Measurements from ENCODE around the gene ECHDC3.
"Not testable (repeated sequence)": the region's sequence is repeated elsewhere in the genome, so short reads cannot be mapped to it uniquely, and the experiment has no call there.

Gene ECHDC3

DNA sequence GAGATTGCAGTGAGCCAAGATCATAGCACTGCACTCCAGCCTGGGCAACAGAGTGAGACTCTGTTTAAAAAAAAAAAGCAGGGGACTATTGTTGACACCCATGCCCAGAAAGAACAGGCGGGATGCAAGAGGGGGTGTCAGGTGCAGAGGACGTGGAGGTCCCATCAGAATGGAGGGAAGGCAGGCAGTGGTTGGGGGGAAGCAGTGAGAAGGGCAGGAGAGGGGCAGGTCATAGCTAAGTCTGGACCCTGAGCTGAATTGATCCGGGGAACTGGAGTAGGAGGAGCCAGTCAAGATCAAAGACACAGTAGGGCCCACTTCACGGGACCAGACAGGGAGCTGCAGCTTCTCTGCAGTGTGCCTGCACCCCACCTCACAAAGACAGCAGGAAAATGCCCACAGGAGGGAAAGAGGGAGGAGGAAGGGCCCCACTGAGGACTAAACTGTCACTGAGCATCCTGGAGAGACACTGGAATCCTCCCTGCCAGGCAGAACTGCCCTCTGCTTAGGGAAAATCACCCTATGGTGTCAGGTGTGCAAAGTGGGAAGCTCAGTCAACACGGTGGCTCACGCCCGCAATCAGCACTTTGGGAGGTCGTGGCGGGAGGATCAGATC lies 27.3 kb upstream of the ECHDC3 start:
- in situ Hi-C loops (cut with MboI; ENCODE audit: low sequenced_read_pairs), result loop anchor here (25.0 kb wide), 1 partner anchor 203 kb away; no protein-coding TSS in a partner anchor

DNA sequence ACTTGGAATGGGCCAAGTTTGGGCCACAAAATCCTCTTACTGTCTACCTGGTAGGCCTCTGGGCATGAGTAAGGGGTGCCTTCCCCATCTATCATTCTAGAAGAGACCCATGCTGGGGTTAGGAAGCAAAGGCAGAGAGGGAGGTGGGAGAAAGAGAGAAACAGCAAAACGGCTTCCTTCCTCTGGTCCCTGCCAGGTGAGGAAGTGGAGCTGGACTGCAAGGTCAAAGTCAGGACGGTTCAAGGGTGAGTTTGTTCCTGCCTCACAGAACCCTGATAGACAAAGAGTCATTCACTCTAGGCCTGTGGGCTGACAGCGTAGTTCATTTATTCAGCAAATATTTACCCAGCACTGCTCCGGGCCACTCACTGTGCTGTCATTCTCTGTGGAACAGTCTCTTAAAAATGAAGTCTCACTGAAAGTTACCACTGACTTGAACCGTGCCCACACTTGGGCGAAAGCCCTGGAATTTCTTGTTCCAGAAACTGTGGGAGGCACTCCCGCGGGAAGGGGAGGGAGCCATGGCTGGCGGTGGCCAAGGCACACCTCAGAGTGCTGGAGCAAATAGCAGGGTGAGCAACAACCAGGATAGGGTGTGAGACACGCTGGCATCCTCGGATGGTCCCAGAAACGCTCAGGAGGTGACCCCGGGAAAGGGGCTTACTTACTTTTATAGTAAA lies 26.2 kb upstream of the ECHDC3 start:
- in situ Hi-C loops (cut with MboI; ENCODE audit: low sequenced_read_pairs), result loop anchor here (25.0 kb wide), 1 partner anchor 204 kb away; no protein-coding TSS in a partner anchor

DNA sequence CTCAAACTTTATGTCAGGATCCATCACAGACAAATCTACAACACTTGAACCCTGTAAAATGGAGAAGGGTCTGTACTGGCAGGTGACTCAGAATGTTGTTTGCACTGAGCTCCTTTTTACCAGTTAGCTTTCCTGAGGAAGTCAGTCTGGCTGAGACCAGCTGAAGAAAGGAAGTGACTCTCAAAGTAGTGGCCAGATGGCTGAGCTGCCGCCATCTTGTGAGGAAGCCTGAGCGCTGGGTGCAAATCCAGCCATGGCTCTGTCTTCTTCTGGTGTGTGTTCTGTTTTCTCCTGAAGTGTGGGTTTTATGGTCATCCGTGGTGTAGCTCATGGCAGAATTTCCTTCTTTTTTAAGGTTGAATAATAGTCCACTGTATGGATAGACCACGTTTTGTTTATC lies 25.5 kb upstream of the ECHDC3 start:
- in situ Hi-C loops (cut with MboI; ENCODE audit: low sequenced_read_pairs), result loop anchor here (25.0 kb wide), 1 partner anchor 204 kb away; no protein-coding TSS in a partner anchor

DNA sequence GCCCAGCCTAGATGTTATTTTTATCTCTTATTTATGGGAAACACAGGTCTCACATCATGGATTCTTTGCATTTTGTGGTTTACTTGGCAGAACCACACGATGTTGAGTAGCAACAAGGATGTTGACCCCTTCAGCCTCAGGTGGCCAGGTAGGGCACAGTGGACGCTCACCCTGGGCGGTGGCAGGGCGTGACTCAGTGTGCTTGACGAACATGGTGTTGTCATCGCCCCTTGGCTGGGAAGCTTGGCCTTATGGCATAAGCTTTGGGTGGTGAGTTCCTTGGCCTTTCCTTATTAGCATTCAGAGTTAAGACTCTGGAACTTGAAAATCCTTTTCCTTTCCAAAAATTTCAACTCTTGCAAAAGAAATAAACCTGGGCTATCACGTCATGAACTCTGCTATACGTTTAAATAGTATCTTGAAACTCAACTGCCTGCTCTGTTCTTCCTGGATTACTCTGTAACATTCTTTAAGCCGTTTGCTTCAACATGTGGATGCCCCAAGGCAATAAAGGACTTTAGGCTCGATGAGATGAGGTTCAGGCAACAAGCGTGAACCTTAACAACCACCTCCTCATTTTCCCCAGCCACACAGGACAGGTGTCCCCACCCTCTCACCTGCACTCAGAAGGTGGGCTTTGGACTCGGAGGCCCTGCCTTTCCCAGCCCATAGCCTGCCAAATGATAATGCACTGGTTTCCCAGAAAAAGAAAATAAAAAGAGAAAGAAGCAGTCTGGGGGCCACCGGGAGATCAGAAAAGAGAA lies 22.5 kb upstream of the ECHDC3 start:
- in situ Hi-C loops (cut with MboI; ENCODE audit: low sequenced_read_pairs), result loop anchor here (25.0 kb wide), 1 partner anchor 207 kb away; no protein-coding TSS in a partner anchor

DNA sequence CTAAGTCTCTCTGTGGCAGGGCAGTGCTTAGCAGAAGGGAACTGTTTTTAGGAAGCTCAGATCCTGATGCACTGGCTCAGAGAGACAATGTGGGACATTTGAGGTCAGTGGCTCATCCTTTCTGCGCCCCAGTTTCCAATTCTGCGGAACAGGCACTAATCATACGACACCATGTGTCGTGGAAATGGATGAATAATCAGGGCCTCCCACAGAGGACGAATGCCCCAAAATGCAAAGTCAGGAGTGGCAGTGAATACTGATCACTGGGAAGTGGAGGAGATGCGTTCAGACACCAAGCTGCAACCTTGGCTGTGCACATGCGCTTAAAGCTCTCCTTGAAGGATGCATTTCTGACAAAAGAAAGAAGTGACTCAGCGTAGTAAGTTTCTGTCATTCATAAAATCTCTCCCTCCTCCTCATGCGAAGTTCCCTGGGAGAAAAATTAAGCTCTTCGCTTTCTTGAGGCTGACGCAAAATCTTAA lies 21.9 kb upstream of the ECHDC3 start:
- in situ Hi-C loops (cut with MboI; ENCODE audit: low sequenced_read_pairs), result loop anchor here (25.0 kb wide), 1 partner anchor 208 kb away; no protein-coding TSS in a partner anchor

DNA sequence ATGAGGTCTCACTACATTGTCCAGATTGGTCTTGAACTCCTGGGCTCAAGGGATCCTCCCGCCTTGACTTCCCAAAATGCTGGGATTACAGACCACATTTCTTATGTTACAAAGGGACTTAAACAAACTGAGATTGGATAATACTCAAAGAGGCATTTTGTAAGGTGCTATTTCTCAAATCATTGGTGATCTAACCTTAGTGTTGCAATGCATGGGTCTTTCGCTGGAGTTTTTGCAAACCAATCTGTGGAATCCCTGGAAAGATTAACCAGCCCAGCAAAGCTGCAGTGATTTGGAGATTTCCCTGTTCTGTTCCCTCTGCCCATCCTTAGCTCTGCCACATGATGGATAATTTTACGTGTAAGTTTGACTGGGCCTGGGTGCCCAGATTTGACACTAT lies 20.4 kb upstream of the ECHDC3 start:
- in situ Hi-C loops (cut with MboI; ENCODE audit: low sequenced_read_pairs), result loop anchor here (25.0 kb wide), 1 partner anchor 210 kb away; no protein-coding TSS in a partner anchor

DNA sequence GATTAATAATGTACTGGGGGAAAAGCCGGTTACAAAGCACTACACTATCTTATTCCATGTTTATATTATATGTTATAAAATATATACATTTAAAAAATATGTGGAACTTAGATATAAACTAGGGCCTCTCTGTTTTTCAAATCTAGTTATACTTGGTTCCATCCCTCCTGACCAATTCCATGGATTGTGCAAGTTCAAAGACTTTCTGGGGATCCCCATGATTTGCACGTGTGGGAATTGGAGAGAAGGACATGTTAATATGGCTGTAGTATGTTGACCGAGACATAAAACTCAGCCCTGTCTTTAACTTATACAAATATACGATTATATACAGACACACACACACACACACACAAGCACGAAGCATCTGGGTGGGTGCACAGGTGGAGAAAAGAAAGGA lies 18.8 kb upstream of the ECHDC3 start:
- in situ Hi-C loops (cut with MboI; ENCODE audit: low sequenced_read_pairs), result loop anchor here (25.0 kb wide), 1 partner anchor 211 kb away; no protein-coding TSS in a partner anchor

DNA sequence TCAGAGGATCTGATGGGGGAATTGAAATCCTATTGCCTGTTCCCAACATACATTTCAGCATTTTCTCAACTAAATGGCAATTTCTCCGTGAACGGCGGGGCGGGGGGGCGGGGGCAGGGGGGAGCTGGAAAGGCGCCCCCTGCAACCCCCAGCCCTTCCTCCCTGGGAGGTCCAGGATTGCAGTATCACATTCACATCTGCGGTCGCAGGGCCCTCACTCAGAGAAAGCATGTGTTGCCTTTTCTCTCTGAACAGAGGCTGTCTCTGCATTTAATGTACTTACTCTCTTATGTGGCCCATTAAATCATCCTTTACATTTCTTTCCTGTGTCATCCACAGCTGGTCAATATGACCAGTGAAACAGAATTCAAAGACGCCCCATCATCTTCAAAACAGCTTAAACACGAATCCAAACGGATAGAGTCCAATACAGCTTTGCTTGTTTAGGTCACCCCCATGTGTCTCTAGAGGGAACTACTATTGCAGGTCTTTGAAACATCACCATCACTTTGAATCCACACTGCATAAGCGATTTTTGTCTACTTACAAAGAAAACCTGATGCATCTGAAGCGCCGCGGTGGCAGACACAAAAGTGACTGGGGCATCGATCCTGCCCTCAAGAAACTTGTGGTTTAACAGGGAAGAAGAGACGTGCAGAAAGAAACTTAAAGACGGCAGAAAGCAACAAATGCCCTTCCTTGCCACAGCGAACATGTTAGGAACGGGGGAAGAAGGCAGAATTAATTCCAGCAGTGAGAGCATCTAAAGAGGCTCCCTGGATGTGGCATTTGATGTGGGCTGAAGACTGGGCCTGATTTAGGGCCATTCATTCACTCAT lies 17.0 kb upstream of the ECHDC3 start:
- in situ Hi-C loops (cut with MboI; ENCODE audit: low sequenced_read_pairs), result loop anchor here (25.0 kb wide), 1 partner anchor 213 kb away; no protein-coding TSS in a partner anchor

DNA sequence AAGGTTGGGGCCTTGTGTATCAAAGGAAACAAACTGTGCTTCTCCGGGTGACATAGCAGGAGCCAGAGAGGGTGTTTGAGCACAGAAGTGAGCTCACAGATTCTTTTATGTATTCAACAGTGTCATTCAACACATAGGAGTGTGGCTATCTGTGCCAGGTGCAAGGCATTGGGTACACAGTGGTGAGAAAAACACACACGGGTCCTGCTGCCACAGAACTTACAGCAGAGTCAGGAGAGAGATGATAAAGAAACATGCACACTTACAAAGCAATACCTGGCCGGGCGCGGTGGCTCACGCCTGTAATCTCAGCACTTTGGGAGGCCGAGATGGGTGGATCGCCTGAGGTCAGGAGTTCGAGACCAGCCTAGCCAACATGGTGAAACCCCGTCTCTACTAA lies 16.3 kb upstream of the ECHDC3 start:
- in situ Hi-C loops (cut with MboI; ENCODE audit: low sequenced_read_pairs), result no loop called here

DNA sequence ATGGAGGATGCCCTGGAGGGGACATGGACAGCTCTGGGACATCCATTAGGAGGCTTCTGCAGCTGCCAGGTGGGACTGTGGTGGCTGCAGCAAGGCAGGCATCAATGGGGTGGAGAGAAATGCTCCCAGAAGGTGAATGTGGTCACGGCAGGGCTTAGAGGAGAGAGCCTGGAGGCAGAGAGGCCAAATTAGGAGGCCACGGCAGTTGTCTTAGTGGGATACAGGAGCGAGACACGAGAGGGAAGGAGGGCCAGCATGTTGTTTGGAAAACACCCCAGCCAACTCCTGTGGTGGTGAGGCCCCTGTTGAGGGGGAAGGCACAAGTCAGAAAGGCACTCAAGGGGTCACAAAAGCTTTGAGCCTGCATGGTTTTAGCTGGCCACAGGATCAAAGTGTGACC lies 14.6 kb upstream of the ECHDC3 start:
- in situ Hi-C loops (cut with MboI; ENCODE audit: low sequenced_read_pairs), result no loop called here

DNA sequence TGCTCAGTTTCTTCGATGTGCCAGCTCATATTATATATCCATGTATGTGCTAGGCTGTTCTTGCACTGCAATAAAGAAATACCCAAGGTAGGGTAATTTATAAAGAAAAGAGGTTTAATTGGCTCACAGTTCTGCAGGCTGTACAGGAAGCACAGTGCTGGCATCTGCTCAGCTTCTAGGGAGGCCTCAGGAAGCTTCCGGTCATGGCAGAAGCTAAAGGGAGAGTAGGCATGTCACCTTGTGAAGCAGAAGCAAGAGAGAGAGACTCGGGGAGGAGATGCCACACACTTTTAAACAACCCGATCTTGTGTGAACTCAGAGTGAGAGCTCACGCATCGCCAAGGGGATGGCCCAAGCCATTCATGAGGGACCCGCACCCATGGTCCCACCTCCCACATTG lies 13.8 kb upstream of the ECHDC3 start:
- in situ Hi-C loops (cut with MboI; ENCODE audit: low sequenced_read_pairs), result no loop called here

DNA sequence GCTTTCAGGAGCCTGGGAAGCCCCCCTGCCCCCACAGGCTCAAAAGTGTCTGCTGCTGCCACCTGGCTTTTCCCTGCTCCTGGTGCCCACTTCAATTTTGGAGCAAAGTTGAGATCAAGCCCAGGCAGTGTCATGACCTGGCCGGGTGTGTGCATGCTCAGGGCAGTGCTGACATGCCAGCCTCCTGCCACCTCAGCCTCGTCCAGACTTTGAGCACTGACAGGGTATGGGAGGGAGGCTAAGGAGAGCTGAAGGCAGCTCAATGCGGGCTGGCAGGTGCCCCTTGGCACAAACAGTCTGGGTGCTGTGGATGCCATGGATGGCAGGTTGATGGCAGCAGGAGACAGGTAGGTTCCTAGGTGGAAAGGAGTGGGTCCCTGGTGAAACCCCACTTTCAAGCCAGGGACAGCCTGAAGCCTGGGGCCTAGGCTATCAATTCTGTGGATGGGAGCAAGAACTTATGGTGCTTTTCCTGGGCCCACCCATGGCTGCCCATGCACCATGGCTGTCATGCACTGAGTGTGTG lies 12.3 kb upstream of the ECHDC3 start:
- in situ Hi-C loops (cut with MboI; ENCODE audit: low sequenced_read_pairs), result no loop called here

DNA sequence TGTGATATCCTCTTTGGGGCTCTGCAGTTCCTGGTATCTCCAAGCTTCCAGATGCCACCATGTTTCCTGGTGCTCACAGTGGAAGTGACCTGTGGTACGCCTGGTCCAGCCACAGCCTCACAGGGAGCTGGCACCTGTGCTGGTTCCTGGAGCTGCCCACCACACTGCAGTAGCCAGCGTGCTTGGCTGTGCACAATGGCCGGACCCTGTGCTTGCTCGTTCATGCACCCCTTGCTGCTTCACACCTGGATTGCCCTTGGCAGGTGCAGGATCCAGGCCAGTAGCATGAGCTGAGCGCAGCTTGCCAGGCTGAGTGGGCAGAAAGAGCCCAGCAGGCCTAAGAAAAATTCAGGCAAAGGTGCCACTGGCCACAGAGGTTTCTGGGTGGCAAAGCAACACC lies 11.4 kb upstream of the ECHDC3 start:
- in situ Hi-C loops (cut with MboI; ENCODE audit: low sequenced_read_pairs), result no loop called here

DNA sequence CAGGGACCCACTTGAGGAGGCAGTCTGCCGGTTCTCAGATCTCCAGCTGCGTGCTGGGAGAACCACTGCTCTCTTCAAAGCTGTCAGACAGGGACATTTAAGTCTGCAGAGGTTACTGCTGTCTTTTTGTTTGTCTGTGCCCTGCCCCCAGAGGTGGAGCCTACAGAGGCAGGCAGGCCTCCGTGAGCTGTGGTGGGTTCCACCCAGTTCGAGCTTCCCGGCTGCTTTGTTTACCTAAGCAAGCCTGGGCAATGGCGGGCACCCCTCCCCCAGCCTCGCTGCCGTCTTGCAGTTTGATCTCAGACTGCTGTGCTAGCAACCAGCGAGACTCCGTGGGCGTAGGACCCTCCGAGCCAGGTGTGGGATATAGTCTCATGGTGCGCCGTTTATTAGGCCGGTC lies 5.4 kb upstream of the ECHDC3 start:
- in situ Hi-C loops (cut with MboI; ENCODE audit: low sequenced_read_pairs), result not testable (repeated sequence)

DNA sequence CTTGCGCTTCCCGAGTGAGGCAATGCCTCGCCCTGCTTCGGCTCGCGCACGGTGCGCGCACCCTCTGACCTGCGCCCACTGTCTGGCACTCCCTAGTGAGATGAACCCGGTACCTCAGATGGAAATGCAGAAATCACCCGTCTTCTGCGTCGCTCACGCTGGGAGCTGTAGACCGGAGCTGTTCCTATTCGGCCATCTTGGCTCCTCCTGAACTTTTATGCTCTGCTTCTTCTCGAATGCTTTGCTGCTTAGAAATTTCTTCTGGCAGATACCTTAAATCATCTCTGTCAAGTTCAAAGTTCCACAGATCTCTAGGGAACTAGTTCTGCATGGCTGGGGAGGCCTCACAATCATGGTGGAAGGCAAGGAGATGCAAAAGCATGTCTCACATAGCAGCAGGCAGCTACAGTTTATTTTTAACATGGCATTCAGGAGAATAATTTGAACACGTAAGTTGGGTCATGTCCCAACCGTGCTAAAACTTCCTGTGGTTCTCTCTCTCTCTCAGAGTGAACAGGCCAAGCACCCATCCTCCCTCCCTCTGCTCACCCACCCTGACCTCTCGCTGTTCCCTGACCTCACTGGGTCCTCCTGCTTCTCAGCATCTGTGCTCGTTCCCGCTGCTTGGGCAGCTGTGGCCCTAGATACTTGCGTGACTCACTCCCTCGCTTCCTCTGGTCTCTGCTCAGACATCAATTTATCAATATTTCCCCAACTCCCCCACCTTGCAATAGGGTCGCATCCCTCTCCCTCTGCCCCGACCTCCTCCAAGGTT lies 4.7 kb upstream of the ECHDC3 start:
- in situ Hi-C loops (cut with MboI; ENCODE audit: low sequenced_read_pairs), result not testable (repeated sequence)

DNA sequence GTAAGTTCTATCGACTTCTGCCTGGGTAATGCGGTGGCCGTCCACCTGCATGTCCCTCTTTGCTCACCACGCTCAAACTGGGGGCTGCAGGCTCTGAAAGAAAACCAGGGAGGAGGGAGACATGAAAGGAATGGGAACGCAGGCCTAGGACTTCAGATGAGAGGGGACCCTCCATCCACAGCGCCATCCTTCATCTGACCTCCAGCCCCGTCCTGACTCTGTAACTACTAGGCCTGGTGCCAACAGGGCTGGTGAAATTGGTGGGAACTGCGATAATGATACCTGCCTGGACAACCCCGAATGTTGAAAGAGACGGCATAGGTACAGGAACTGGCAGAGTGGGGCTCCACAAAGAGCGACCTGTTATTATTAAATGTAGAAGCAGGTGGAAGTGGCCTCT lies 1.3 kb upstream of the ECHDC3 start:
- in situ Hi-C loops (cut with MboI; ENCODE audit: low sequenced_read_pairs), result no loop called here

DNA sequence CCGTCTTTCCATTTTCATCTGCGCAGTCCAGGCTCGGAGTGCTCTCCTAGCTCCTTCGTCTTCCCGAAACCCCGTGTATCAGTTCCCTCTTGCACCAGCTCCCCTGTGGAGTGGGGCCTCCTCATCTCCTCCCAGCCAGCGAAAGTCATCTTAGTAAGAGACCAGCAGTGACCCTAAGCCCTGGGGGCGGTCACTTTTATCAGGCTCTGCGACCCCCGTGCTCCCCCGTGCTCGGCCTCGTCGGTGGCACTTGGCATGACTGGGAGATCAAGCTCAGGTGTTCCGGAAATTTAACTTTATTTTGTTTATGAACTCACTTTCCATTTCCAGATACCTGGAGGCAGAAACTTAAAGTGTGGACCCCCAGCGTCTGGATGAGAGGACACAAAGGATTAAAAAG lies 574 bp upstream of the ECHDC3 start:
- in situ Hi-C loops (cut with MboI; ENCODE audit: low sequenced_read_pairs), result no loop called here

DNA sequence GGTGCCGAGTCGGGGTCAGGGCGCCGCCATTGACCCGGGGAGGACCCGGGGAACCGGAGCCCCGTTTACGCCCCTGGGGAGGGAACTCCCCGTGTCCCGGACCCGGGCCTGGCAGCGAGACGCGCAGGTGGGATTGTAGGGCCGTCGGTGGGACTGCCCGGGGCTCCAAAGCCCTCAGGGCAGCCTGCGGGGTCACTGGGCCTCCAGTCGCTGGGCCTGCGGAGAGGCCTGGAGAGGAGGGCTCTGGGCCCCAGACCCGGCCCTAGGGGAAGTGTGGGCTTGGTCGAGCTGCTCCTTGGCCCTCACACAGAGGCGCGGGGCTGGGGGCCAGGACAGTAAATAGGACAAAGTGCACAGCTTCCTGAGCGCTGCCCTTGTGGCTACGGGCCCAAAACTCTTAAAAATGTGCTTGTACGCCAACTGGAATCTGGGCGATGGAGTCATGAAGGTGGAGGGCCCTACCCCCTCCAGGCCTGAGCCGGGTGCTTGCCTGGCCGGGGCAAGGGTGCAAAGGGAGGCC lies 657 bp downstream of the ECHDC3 start:
- in situ Hi-C loops (cut with MboI; ENCODE audit: low sequenced_read_pairs), result no loop called here

Measured in HL-60/S4 (cell line).